ENCODE data around the gene UBE2L6.

The UBE2L6 gene

GRCh38 chr11:57604296-57605027 is 37.0 kb upstream of the UBE2L6 start:
- DNase-seq (ENCODE audit: low read depth) = no peak
- TF ChIP-seq CTCF (IDR thresholded peaks at IDR 0.05; ENCODE audit: insufficient read depth, low read depth, low read length, missing control alignments) = no peak
- H3K4me3 ChIP-seq (ENCODE audit: low read length) = no peak overlapping the region

DNA sequence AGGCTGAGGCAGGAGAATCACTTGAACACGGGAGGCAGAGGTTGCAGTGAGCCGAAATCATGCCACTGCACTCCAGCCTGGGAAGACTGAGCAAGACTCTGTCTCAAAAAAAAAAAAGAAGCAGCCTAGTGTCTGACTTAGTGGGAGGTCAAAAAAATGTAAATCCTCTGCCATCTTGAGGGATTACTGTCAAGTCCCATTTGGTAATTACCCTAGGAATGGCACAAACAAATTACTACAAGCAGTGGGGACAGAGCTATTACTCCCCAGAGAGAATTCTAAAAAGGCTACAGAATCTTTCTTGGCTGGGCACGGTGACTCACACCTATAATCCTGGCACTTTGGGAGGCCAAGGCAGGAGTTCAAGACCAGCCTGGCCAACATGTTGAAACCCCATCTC is 33.8 kb upstream of the UBE2L6 start:
- TF ChIP-seq CTCF (IDR thresholded peaks at IDR 0.05; ENCODE audit: insufficient read depth, low read depth, low read length, missing control alignments) = no peak
- H3K4me3 ChIP-seq (ENCODE audit: low read length) = no peak overlapping the region
- no peak for DNase-seq (ENCODE audit: low read depth)

- no peak for TF ChIP-seq CTCF (IDR thresholded peaks at IDR 0.05; ENCODE audit: insufficient read depth, low read depth, low read length, missing control alignments)
- DNase-seq (ENCODE audit: low read depth) = peak; percentile 10
- no peak overlapping the region for H3K4me3 ChIP-seq (ENCODE audit: low read length)
Observed at GRCh38 chr11:57599381-57599780, 31.9 kb upstream of the UBE2L6 start.

GRCh38 chr11:57598831-57599155 is 31.3 kb upstream of the UBE2L6 start:
- no peak for TF ChIP-seq CTCF (IDR thresholded peaks at IDR 0.05; ENCODE audit: insufficient read depth, low read depth, low read length, missing control alignments)
- no peak overlapping the region for H3K4me3 ChIP-seq (ENCODE audit: low read length)
- DNase-seq (ENCODE audit: low read depth) = no peak

GRCh38 chr11:57597916-57598830 is 30.7 kb upstream of the UBE2L6 start:
- H3K4me3 ChIP-seq (ENCODE audit: low read length) = peak overlapping the region; percentile 23
- TF ChIP-seq CTCF (IDR thresholded peaks at IDR 0.05; ENCODE audit: insufficient read depth, low read depth, low read length, missing control alignments) = no peak
- DNase-seq (ENCODE audit: low read depth) = no peak

DNA sequence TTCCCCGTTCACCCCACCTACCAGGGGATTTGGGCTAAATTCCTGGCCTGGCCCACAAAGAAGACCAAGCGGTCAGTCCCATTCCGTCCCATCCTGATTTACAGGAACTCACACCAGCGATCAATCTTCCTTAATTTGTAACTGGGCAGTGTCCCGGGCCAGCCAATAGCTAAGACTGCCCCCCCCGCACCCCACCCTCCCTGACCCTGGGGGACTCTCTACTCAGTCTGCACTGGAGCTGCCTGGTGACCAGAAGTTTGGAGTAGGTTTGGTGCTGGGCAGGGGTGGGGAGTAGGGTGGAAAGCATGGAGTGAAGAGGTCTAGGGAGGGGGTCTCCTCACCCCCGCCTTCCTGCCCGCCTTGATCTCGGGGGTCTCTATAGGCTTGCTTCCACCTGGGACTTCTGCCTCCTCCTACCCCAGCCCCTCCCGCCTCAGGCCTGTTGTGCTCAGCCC is 30.0 kb upstream of the UBE2L6 start, which contains the start of gene SERPING1:
TSS of gene SERPING1 (plus strand) at position 225 of the 455 bp plus-strand sequence. CDS start 586 bp downstream, outside the sequence.
- peak within 1 kb of the TSS; percentile 23 for H3K4me3 ChIP-seq (ENCODE audit: low read length)
- no peak for DNase-seq (ENCODE audit: low read depth)
- no peak for TF ChIP-seq CTCF (IDR thresholded peaks at IDR 0.05; ENCODE audit: insufficient read depth, low read depth, low read length, missing control alignments)
